Muscle of arm (tissue), 12 donors: ENCODE measurements around the gene NIP7. TPM values are rescaled to one million over a fixed set of nuclear protein-coding genes. Genes with fewer than 3 reads are reported as not detected.

Experiments used
- DNase-seq: peaks from one replicate; pipeline ENCODE4 v3.0.0-alpha.2; 2013
- polyA plus RNA-seq, 12 donors: library from polyadenylated mRNA; unstranded; fragments of 120-200 nt; gene quantifications; one replicate each; pipeline ENCODE4 v1.2.1, GENCODE V29; 2013; ENCODE audit not compliant: insufficient read length in 12 of 12

Gene NIP7
- polyA plus RNA-seq, 12 donors, result 15.9 to 34.5 (median 26.2) TPM; not detected in 1

DNA sequence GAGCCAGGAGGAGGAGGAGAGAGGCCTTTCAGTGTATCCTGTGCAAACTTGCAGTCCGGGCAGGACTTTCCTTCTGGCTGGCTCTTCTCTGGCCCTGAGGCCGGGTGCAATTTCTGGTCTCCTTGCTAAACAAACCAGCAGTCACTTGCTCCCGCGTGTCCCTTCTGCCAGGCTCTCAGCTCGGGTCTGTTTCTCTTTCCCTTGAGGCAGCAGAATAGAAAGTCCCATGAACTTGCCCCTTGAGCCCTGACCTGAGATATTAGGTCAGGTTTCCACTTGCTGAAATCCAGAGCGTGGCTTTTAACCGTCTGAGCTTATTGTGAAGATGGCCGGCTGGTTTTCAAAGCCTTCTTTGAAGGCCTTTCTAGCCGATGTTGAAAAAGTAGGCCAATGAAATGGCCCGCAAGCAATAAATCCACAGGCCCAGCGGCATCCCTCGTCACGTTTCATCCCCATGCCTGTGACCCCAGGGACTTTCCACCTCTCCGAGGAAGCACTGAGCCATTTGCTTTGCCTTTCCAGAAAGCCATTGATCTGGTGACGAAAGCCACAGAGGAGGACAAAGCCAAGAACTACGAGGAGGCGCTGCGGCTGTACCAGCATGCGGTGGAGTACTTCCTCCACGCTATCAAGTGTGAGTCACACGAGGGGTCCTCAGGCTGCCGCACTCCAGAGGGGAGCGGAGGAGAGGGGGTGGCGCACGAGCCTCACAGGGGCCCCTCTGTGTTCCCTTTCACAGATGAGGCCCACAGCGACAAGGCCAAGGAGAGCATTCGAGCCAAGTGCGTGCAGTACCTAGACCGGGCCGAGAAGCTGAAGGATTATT lies 23.9 kb upstream of the NIP7 start:
- DNase-seq, result no peak

GRCh38 chr16:69316595-69317034 lies 23.0 kb upstream of the NIP7 start:
- no peak for DNase-seq

DNA sequence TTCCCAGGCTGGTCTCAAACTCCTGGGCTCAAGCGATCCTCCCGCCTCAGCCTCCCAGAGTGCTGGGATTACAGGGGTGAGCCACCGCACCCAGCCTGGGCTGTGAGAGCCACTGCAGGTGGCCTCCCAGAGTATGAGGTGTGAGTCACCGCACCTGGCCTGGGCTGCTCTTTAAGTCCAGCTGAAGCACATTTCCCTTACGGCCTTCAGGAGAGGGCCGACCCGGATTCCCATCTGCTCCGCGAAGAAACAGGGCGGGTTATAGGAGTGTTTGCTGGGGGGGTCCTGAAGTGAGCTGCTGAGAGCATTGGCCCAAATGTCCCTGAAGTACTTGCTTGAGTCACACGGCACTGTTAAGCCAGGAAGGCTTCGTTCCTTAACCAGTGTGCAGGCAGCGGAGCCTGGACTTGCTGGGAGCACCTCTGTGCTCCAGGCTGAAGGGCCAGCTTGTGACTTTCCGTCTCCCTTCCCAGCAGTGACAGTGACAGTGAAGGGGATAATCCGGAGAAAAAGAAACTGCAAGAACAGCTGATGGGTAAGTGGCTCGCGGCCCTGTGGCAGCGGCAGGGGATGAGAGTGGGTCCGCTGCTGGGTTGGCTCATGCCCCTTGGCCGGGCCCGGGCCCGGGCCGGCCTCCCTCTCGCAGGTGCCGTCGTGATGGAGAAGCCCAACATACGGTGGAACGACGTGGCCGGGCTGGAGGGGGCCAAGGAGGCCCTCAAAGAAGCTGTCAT lies 21.2 kb upstream of the NIP7 start:
- DNase-seq, result no peak

GRCh38 chr16:69318911-69319289 lies 20.7 kb upstream of the NIP7 start:
- DNase-seq, result no peak

GRCh38 chr16:69319381-69319780 lies 20.2 kb upstream of the NIP7 start:
- no peak for DNase-seq

GRCh38 chr16:69319826-69320739 lies 19.5 kb upstream of the NIP7 start:
- no peak for DNase-seq

- DNase-seq, result no peak
Measured at GRCh38 chr16:69320740-69321073, 18.9 kb upstream of the NIP7 start.

GRCh38 chr16:69321080-69321479 lies 18.5 kb upstream of the NIP7 start:
- DNase-seq, result no peak

DNA sequence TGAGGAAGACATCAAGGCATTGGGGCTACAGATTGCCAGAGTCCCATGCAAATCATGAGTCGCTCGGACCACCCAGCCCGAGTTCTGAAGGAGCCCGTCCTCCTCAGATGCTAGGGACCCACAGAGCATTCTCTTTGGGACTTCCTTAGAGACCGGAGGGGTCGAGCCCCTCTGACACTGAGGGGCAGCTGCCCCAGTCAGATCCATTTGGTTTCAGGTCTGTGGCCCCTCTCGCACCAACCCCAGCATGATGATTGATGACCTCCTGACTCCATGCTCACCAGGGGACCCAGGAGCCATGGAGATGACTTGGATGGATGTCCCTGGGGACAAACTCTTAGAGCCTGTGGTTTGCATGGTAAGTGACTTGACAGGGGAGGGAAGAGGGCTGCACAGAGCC lies 17.2 kb upstream of the NIP7 start:
- no peak for DNase-seq

DNA sequence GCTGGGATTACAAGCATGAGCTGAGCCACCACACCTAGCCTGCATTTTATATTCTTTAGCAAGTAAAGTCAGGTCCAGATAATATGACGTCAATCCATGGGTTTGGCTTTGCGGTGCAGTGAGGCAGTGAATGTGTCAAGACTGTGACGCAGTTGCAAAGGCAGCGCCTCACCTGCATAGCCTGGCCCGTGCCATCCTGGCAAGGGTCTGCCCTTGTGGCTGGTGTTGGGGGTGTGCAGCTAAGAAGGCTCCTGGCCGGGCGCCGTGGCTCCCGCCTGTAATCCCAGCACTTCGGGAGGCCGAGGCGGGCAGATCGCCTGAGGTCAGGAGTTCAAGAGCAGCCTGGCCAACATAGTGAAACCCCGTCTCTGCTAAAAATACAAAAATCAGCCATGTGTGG lies 16.2 kb upstream of the NIP7 start:
- DNase-seq, result no peak

GRCh38 chr16:69324013-69324531 lies 15.5 kb upstream of the NIP7 start:
- no peak for DNase-seq

- no peak for DNase-seq
Measured at GRCh38 chr16:69324585-69325253, 14.9 kb upstream of the NIP7 start.

DNA sequence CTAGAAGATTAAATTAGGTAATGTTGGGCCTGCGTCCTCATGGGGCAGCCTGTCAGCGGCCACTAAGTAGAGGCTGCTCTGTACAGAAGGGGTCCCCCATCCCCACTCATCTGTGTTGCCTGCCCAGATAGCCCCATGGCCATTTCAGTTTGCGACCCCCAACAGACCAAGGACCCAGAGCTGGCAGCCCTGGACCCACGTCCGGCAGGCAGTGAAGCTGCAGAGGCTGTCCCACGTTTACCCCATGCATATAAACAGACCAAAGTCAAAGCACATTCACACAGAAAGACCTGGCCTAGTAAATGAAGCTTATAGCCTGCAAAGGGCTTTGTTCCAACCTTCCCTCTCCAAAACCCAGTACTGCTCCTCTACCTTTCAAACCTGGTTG lies 13.8 kb upstream of the NIP7 start:
- DNase-seq, result no peak

DNA sequence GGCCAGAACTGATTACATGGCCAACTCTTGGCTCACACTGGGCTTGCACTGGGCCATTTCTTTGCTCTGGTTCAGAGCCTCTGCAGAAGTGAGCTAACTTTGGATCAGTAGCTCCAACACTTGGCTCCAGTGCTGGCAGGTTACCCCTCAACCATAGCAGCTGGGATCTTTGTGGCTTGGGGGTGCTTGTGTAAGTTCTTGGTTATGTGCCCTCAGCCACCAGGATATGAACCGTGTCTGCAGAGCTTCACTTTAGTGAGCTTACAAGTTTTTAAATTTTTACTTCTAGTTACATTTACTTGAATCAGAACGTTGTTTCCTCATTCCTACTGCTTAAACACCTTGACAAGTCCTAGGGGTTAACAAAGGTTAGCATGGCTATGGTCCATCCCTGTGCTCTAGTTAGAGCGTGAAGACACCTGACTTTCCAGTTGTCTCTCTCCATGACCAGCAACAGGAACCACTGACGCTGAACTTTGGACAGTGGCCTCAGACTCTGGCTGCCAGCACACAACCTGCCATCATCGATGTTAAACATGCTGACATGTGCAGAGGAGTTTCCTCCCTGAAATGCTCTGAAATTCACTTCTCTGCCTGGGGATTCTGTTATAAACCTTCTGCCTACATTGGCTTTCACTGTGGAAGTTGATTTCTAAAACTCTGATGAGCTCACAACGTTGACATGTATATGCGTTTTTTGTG lies 13.2 kb upstream of the NIP7 start:
- DNase-seq, result no peak

GRCh38 chr16:69327585-69328310 lies 11.8 kb upstream of the NIP7 start:
- DNase-seq, result no peak

DNA sequence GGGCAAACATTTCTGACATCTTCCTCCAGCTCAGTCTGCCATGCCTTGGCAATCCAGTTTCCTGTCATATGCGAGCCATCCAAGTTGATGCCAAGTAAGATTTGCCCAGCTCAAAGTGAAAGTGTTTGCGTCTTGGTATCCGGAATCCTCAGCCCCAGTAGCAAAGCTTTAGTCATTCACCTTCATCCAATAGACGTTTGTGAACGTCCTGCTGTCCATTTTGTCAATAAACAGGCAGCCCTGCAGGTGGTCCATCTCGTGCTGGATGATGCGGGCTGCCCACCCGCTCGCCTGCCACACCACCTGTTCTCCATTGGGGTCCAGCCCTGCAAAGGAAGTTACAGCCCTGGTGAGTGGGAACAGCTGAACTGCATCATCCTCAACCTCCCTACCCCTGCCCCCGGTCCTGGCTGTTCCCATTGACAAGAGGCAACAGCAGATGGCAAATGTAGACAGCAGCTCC lies 10.7 kb upstream of the NIP7 start:
- no peak for DNase-seq

DNA sequence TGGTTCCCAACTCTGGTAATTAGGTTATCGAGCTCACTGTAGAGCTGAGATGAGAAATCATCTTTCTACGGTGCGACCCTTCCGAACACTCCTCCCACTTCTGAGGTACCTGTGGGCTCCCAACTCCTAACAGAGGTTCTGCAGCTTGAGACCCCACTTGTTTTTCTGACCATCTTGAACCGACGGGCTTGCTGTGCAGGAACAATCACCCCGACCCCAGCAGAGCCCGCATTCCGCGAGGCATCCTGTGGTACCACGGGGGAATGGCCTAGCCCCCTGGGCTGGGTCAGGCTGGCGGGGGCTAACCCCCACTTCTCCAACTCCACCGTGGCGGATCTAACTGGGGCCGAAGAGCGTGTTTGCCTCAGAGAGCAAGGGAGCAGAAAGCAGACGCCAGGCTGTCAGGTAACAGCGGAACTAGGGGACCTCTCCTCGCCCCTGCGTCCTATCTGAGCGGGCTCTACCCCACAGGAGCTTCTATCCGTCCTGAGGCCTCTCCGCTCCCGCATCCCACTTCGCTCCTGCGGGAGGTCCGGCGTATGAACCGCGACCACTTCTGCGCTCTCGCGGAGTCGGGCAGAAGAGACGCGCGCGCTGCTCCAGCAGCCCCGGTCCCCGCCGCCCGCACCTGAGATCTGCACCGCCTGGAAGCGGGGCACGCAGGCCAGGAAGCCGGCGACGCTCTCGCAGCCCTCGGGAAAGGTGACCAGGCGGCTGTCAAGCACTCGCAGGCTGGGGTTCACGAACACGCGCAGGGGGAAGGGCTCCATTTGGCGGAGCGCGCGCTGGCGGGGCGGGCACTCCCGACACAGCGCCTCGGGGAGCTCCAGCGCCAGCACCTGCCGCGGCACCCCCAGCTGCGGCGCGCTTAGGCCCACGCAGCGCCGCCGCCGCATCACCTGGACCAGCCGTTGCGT lies 9.9 kb upstream of the NIP7 start:
- DNase-seq, result no peak

GRCh38 chr16:69330286-69331109 lies 9.1 kb upstream of the NIP7 start, which contains the start of gene PDF:
PDF (minus strand) TSS chr16:69330588; CDS start chr16:69330570, 18 bp downstream.
- peak; percentile 92 for DNase-seq
